ENCODE data around the gene IMPA2. TPM values are rescaled to one million over a fixed set of nuclear protein-coding genes. Genes with fewer than 3 reads are reported as not detected.

IMPA2 gene
- total RNA-seq, 1 experiment from 2014 or later: 22.4 TPM

DNA sequence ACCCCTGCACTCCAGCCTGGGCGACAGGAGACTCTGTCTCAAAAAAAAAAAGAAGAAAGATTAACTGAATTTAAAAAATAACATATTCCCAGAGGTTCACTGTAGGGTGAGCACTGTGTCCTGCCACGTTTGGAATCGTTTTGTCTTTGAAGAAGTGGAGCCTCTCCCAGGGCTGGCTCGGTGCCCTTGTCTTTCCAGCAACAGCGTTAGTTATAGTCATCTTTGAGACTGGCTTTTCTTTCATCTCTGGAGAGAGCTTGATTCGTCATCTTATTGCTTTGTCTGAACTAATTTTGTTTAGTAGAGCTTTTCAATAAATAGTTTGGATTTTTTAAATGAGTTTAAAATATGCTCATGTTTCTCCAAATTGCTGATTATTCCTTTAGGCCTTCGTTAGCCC, 50.5 kb downstream of the IMPA2 start:
- Histone ChIP-seq H3K9me3 (ENCODE audit: low read depth, low read length, poor library complexity, severe bottlenecking) (no peaks in the 10 kb centered on the region), H3K4me1 (ENCODE audit: insufficient read depth, low read length, poor library complexity, severe bottlenecking) (no peaks in the 10 kb centered on the region), H3K36me3 (ENCODE audit: insufficient read depth, low read length, poor library complexity, severe bottlenecking) (no peaks in the 10 kb centered on the region), H3K4me3 (ENCODE audit: low read depth, low read length, poor library complexity, severe bottlenecking) (no peak overlapping the region), H3K27me3 (replicated peaks; ENCODE audit: insufficient read depth, low read depth, low read length, poor library complexity) (no peaks in the 10 kb centered on the region), H3K27ac (ENCODE audit: low read depth, low read length, poor library complexity, severe bottlenecking) (no peak overlapping the region)
- intact Hi-C loops (cut with micrococcal nuclease; ENCODE audit: unreplicated experiment): no loop called here
- CTCF ChIA-PET: no interaction called here
- no peak for DNase-seq (ENCODE audit: low spot score)
- BruUV-seq (replicated peaks): no TSS peak
- POLR2A ChIA-PET (ENCODE audit: low non-redundant PET): no interaction called here
- TF ChIP-seq, protein P1, sequence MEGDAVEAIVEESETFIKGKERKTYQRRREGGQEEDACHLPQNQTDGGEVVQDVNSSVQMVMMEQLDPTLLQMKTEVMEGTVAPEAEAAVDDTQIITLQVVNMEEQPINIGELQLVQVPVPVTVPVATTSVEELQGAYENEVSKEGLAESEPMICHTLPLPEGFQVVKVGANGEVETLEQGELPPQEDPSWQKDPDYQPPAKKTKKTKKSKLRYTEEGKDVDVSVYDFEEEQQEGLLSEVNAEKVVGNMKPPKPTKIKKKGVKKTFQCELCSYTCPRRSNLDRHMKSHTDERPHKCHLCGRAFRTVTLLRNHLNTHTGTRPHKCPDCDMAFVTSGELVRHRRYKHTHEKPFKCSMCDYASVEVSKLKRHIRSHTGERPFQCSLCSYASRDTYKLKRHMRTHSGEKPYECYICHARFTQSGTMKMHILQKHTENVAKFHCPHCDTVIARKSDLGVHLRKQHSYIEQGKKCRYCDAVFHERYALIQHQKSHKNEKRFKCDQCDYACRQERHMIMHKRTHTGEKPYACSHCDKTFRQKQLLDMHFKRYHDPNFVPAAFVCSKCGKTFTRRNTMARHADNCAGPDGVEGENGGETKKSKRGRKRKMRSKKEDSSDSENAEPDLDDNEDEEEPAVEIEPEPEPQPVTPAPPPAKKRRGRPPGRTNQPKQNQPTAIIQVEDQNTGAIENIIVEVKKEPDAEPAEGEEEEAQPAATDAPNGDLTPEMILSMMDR (conservative IDR thresholded peaks at IDR 0.05; ENCODE audit: low read depth, low read length): no peak
- no peak for TF ChIP-seq EZH2 (IDR thresholded peaks at IDR 0.05; ENCODE audit: borderline replicate concordance, low read depth, low read length, poor library complexity, severe bottlenecking)

DNA sequence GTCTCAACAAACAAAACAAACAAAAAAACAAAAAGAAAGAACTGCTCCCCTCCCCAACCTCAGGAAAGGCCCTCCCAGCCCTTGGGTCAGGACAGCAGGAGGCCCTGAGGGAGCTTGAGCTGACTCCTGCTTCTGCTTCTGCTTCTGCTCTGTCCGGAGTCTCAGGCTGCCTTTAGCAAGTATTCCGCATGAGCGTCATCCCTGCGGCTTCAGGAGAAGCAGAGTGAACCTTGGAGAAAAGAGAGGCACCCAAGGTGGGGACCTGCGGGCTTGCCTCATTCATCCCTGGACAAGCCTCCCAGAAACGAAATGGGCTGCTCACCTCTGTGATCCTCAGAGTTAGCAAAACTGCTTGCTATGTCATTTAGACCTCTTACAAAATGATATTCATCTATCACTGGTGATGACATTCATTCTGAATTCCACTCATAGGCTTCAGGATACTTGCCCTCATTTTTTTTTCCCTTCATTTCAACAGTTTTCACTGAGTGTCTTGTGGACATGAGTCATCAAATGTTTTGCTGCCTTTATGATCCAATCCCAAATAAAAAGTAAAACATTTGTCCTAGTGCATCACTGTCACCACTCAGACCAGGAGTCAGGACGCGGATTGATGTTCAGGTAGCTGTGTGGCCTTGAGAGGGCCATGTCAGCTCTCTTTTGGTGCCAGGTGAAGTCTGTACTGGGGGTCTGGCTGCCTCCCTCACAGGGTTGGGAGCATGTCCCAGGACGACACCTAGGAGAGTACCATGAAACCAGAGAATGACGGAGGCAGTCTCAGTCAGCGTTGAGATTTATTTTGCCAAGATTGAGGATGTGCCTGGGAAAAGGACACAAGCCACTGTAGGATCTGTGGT, 51.7 kb downstream of the IMPA2 start:
- no peak for DNase-seq (ENCODE audit: low spot score)
- no TSS peak for BruUV-seq (replicated peaks)
- Histone ChIP-seq H3K27ac (ENCODE audit: low read depth, low read length, poor library complexity, severe bottlenecking) (no peak overlapping the region), H3K9me3 (ENCODE audit: low read depth, low read length, poor library complexity, severe bottlenecking) (no peaks in the 10 kb centered on the region), H3K36me3 (ENCODE audit: insufficient read depth, low read length, poor library complexity, severe bottlenecking) (no peaks in the 10 kb centered on the region), H3K4me3 (ENCODE audit: low read depth, low read length, poor library complexity, severe bottlenecking) (no peak overlapping the region), H3K4me1 (ENCODE audit: insufficient read depth, low read length, poor library complexity, severe bottlenecking) (no peaks in the 10 kb centered on the region), H3K27me3 (replicated peaks; ENCODE audit: insufficient read depth, low read depth, low read length, poor library complexity) (no peaks in the 10 kb centered on the region)
- ChIA-PET POLR2A (ENCODE audit: low non-redundant PET) (no interaction called here), CTCF (no interaction called here)
- intact Hi-C loops (cut with micrococcal nuclease; ENCODE audit: unreplicated experiment): no loop called here
- TF ChIP-seq, protein P1 (conservative IDR thresholded peaks at IDR 0.05; ENCODE audit: low read depth, low read length): no peak
- no peak for TF ChIP-seq EZH2 (IDR thresholded peaks at IDR 0.05; ENCODE audit: borderline replicate concordance, low read depth, low read length, poor library complexity, severe bottlenecking)

- no peak overlapping the region for H3K4me3 ChIP-seq (ENCODE audit: low read depth, low read length, poor library complexity, severe bottlenecking)
- no peaks in the 10 kb centered on the region for H3K4me1 ChIP-seq (ENCODE audit: insufficient read depth, low read length, poor library complexity, severe bottlenecking)
- no peaks in the 10 kb centered on the region for H3K27me3 ChIP-seq (replicated peaks; ENCODE audit: insufficient read depth, low read depth, low read length, poor library complexity)
- DNase-seq (ENCODE audit: low spot score): no peak
- intact Hi-C loops (cut with micrococcal nuclease; ENCODE audit: unreplicated experiment): no loop called here
- no peak for TF ChIP-seq EZH2 (IDR thresholded peaks at IDR 0.05; ENCODE audit: borderline replicate concordance, low read depth, low read length, poor library complexity, severe bottlenecking)
- TF ChIP-seq, protein P1 (conservative IDR thresholded peaks at IDR 0.05; ENCODE audit: low read depth, low read length): no peak
- H3K36me3 ChIP-seq (ENCODE audit: insufficient read depth, low read length, poor library complexity, severe bottlenecking): no peaks in the 10 kb centered on the region
- H3K9me3 ChIP-seq (ENCODE audit: low read depth, low read length, poor library complexity, severe bottlenecking): no peaks in the 10 kb centered on the region
- no peak overlapping the region for H3K27ac ChIP-seq (ENCODE audit: low read depth, low read length, poor library complexity, severe bottlenecking)
- BruUV-seq (replicated peaks): no TSS peak
- ChIA-PET CTCF (no interaction called here), POLR2A (ENCODE audit: low non-redundant PET) (no interaction called here)
These were observed 52.3 kb downstream of the IMPA2 start for GRCh38 chr18:12033643-12034025.

All from A673 (cell line).